Common myeloid progenitor, CD34-positive (primary cell): ENCODE data around the gene BCO2.
"Not testable (repeated sequence)": the region's sequence is repeated elsewhere in the genome, so short reads cannot be mapped to it uniquely, and the experiment has no call there.

ENCODE experiments used
- CTCF ChIA-PET: fragments of 350-600 bp; sonication (Branson Sonifier 250); formaldehyde crosslinking; loops from one replicate; lab custom pipeline; 2021; ENCODE audit warnings: antibody characterized with exemption; lab: Charles Lee
- POLR2A ChIA-PET: fragments of 350-600 bp; sonication (Branson Sonifier 250); formaldehyde crosslinking; loops from one replicate; lab custom pipeline; 2021; ENCODE audit warnings: antibody characterized with exemption; lab: Charles Lee
- DNase-seq, 3 donors: peaks; one replicate each; pipeline versions ENCODE4 v3.0.0 to v3.0.0-alpha.2; 2013
- H3K27ac ChIP-seq, 2 experiments: 1 replicate in 1 of 2; 2 replicates in 1 of 2; pipeline ENCODE4 v1.7.0; 2013; ENCODE audit warnings: inconsistent platforms in 2 of 2, low read length in 2 of 2, mild to moderate bottlenecking in 2 of 2, low read depth in 1 of 2, moderate library complexity in 1 of 2; ENCODE audit not compliant: severe bottlenecking in 2 of 2, insufficient read depth in 1 of 2, poor library complexity in 1 of 2
- H3K27me3 ChIP-seq, 5 experiments: replicated peaks in 2 of 5; 1 replicate in 3 of 5; 2 replicates in 2 of 5; pipeline versions ENCODE4 v1.6.1 to v1.7.0; 2013; ENCODE audit warnings: low read length in 4 of 5, mild to moderate bottlenecking in 2 of 5, moderate library complexity in 2 of 5, inconsistent platforms in 1 of 5; ENCODE audit not compliant: insufficient read depth in 5 of 5, control insufficient read depth in 4 of 5
- H3K36me3 ChIP-seq, 4 experiments: 1 replicate in 2 of 4; 2 replicates in 2 of 4; pipeline versions ENCODE4 v1.6.1 to v1.7.0; 2013; ENCODE audit warnings: low read length in 3 of 4, control low read depth in 1 of 4, mild to moderate bottlenecking in 1 of 4; ENCODE audit not compliant: control insufficient read depth in 4 of 4, insufficient read depth in 4 of 4
- H3K4me1 ChIP-seq, 4 experiments: 1 replicate in 3 of 4; 2 replicates in 1 of 4; pipeline versions ENCODE4 v1.6.1 to v1.7.1; 2013; ENCODE audit warnings: low read length in 3 of 4, mild to moderate bottlenecking in 3 of 4, control low read depth in 1 of 4, inconsistent platforms in 1 of 4, moderate library complexity in 1 of 4; ENCODE audit not compliant: control insufficient read depth in 4 of 4, insufficient read depth in 4 of 4; ENCODE audit errors: control extremely low read depth in 1 of 4
- H3K4me3 ChIP-seq, 7 experiments: 1 replicate in 4 of 7; 2 replicates in 3 of 7; pipeline versions ENCODE4 v1.5.1 to v1.7.0; 2013; ENCODE audit warnings: mild to moderate bottlenecking in 7 of 7, low read length in 6 of 7, moderate library complexity in 6 of 7, inconsistent platforms in 2 of 7, low read depth in 2 of 7, control low read depth in 1 of 7; ENCODE audit not compliant: insufficient read depth in 4 of 7, control insufficient read depth in 1 of 7; ENCODE audit errors: extremely low read depth in 1 of 7
- H3K9me3 ChIP-seq, 5 experiments: 1 replicate in 4 of 5; 2 replicates in 1 of 5; pipeline versions ENCODE4 v1.6.1 to v1.7.1; 2013; ENCODE audit warnings: low read length in 4 of 5, mild to moderate bottlenecking in 2 of 5, inconsistent platforms in 1 of 5, low read depth in 1 of 5, moderate library complexity in 1 of 5; ENCODE audit not compliant: control insufficient read depth in 4 of 5, insufficient read depth in 2 of 5; ENCODE audit errors: control extremely low read depth in 1 of 5
- WGBS: methylation state at CpG from one replicate; pipeline ENCODE4 v1.1.5; 2013; ENCODE audit not compliant: insufficient coverage; 5-methylcytosine and 5-hydroxymethylcytosine counted together

Gene BCO2

GRCh38 chr11:112178428-112178827, 3.1 kb downstream of the BCO2 start:
- Histone ChIP-seq H3K36me3 (no peaks in the 10 kb centered on the region), H3K4me1 (peaks cover 27 to 50% (median 38%) of the 10 kb centered on the region in 4 experiments), H3K9me3 (no peaks in the 10 kb centered on the region), H3K27me3 (no peaks in the 10 kb centered on the region), H3K4me3 (no peak overlapping the region), H3K27ac (no peak overlapping the region)
- POLR2A ChIA-PET = no interaction called here
- CTCF ChIA-PET = no interaction called here
- no peak for DNase-seq
- WGBS = no CpG with 5 or more reads among the region's 1 CpG

GRCh38 chr11:112178936-112179335, 3.6 kb downstream of the BCO2 start:
- DNase-seq = peak in 2 of 3 donors; percentile 58 to 71
- Histone ChIP-seq H3K27me3 (no peaks in the 10 kb centered on the region), H3K36me3 (no peaks in the 10 kb centered on the region), H3K4me1 (peaks cover 27 to 50% (median 38%) of the 10 kb centered on the region in 4 experiments), H3K9me3 (no peaks in the 10 kb centered on the region), H3K4me3 (peak overlapping the region in 4 of 7 experiments; percentile 37 to 65 (median 53)), H3K27ac (peak overlapping the region in 1 of 2 experiments; percentile 26)
- ChIA-PET POLR2A (no interaction called here), CTCF (no interaction called here)
- 0% methylated on average over 3 of the region's 3 CpGs for WGBS

- H3K36me3 ChIP-seq = no peaks in the 10 kb centered on the region
- ChIA-PET CTCF (no interaction called here), POLR2A (no interaction called here)
- peak overlapping the region in 1 of 2 experiments; percentile 26 for H3K27ac ChIP-seq
- H3K27me3 ChIP-seq = no peaks in the 10 kb centered on the region
- no peaks in the 10 kb centered on the region for H3K9me3 ChIP-seq
- DNase-seq = peak in 2 of 3 donors; percentile 78 to 86
- peaks cover 27 to 49% (median 38%) of the 10 kb centered on the region in 4 experiments for H3K4me1 ChIP-seq
- peak overlapping the region in 4 of 7 experiments; percentile 37 to 65 (median 53) for H3K4me3 ChIP-seq
These were observed 4.3 kb downstream of the BCO2 start for GRCh38 chr11:112179601-112180000.

GRCh38 chr11:112182867-112183266, 7.6 kb downstream of the BCO2 start:
- DNase-seq = no peak
- Histone ChIP-seq H3K27ac (no peak overlapping the region), H3K27me3 (no peaks in the 10 kb centered on the region), H3K4me1 (peaks cover 16 to 38% (median 22%) of the 10 kb centered on the region in 4 experiments), H3K9me3 (no peaks in the 10 kb centered on the region), H3K36me3 (no peaks in the 10 kb centered on the region), H3K4me3 (no peak overlapping the region)
- ChIA-PET POLR2A (no interaction called here), CTCF (no interaction called here)
- no CpG with 5 or more reads among the region's 1 CpG for WGBS

GRCh38 chr11:112185883-112186282, 10.6 kb downstream of the BCO2 start:
- CTCF ChIA-PET = interaction anchor here (0.6 kb wide), 1 partner anchor 71 kb away, joined by 3 read pairs; no protein-coding TSS in a partner anchor
- peaks cover 0 to 8% (median 0%) of the 10 kb centered on the region in 4 experiments for H3K4me1 ChIP-seq
- H3K36me3 ChIP-seq = no peaks in the 10 kb centered on the region
- DNase-seq = no peak
- H3K4me3 ChIP-seq = no peak overlapping the region
- POLR2A ChIA-PET = no interaction called here
- no peak overlapping the region for H3K27ac ChIP-seq
- H3K9me3 ChIP-seq = no peaks in the 10 kb centered on the region
- H3K27me3 ChIP-seq = no peaks in the 10 kb centered on the region

GRCh38 chr11:112186304-112186703, 11.0 kb downstream of the BCO2 start:
- no peak for DNase-seq
- POLR2A ChIA-PET = no interaction called here
- Histone ChIP-seq H3K9me3 (no peaks in the 10 kb centered on the region), H3K27me3 (no peaks in the 10 kb centered on the region), H3K36me3 (no peaks in the 10 kb centered on the region), H3K4me1 (peaks cover 0 to 8% (median 0%) of the 10 kb centered on the region in 4 experiments), H3K4me3 (no peak overlapping the region), H3K27ac (no peak overlapping the region)
- CTCF ChIA-PET = no interaction called here

- WGBS = 95% methylated on average over 11 of the region's 11 CpGs
- CTCF ChIA-PET = interaction anchor here (1.3 kb wide), 1 partner anchor 92 kb away, joined by 5 read pairs; no protein-coding TSS in a partner anchor
These were observed 19.8 kb downstream of the BCO2 start for GRCh38 chr11:112195113-112195512.

More at GRCh38 chr11:112195113-112195512, 19.8 kb downstream of the BCO2 start:
- H3K36me3 ChIP-seq, H3K4me3 ChIP-seq, DNase-seq, H3K9me3 ChIP-seq, H3K27ac ChIP-seq, POLR2A ChIA-PET, H3K27me3 ChIP-seq: not testable (repeated sequence)
- H3K4me1 ChIP-seq = peaks cover 0 to 14% (median 9%) of the 10 kb centered on the region in 4 experiments
